HG02798 (cell line): ENCODE results near the gene STK11.
"Not testable (repeated sequence)": the region's sequence is repeated elsewhere in the genome, so short reads cannot be mapped to it uniquely, and the experiment has no call there.

ENCODE experiments used
- ATAC-seq: cut with Tn5 transposase; IDR thresholded peaks from one replicate; pipeline ENCODE4 v1.9.1; 2021; ENCODE audit warnings: mild to moderate bottlenecking; ENCODE audit not compliant: unreplicated experiment, poor library complexity

Gene STK11

DNA sequence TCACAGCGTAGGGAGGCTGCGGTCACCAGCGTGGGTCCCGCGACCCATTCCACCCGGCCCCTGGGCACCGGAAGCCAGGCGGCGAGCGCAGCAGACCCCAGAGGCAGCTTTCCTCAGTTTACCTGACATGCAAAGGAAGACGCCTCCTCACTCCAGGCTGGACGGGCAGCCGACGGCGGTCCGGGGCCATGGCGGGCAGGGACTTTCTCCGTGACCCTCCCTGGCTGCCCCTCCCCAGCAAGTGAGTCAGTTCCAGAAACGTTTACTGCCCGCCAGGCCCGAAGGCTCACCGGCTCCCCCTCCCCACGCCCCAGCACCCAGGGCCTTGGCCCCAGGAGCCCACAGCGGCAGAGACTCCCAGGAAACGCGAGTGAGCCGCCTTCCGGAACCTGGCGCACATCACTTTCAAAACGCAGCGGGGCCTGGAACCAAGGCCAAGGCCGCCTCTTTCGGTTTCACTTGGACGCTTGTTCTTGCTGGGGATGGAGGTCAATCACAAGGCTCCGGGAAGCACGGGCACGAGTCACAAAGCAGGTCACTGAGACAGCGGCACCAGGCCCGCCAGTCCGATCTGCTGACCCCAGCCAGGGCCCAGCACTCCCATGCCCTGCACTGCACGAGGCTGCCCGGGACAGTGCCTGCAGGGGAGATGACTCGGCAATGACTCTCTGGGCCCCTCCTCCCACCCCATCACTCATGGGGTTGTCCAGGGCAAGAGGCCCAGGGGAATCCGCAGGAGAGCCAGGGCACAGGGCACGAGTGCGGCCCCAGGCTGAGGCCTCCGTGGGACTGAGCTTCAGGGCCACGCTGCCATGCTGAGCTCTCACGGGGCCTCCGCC is 36.8 kb upstream of the STK11 start:
- ATAC-seq = no peak

GRCh38 chr19:1169411-1169791 is 36.2 kb upstream of the STK11 start:
- no peak for ATAC-seq

DNA sequence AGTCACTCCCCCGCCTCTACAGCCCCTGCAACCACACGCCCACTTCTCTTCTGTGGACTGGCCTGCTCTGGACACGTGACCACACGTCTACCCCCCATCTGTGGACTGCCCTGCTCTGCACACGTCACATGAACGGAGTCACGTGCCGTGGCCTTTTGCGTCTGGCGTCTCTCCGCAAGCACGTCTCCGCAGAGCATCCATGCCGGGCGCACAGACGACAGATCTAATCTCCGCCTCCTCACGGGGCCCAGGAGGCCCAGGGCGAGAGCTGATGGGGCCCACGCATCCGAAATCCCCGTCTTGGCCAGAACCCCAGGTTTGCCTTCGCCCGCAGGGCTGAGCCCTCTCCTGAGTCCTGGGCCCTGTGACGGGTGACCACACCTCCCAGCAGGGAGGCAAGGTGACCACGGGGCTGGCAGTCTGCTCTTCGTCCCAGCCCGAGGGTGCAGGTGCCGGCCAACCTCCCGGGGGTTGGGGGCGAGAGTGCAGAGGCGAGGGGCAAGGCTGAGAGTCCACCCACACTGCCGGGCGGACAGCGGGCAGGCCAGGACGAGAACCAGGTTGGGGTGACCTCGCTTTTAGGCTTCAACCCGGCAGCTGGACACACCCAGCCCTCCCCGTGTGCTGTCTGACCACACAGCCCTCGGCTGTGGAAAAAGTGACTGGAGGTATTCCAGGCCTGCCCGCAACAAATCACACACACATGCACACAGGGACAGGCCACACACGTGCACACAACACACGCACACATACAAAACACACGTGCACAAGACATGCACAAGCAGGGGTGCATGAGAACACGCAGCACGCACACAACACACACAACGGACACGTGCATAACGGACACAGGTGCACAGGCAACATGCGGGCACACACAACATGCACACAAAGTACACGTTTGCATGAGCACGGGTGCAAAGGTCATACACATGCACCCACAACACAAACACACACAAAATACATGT is 35.4 kb upstream of the STK11 start:
- ATAC-seq = no peak

DNA sequence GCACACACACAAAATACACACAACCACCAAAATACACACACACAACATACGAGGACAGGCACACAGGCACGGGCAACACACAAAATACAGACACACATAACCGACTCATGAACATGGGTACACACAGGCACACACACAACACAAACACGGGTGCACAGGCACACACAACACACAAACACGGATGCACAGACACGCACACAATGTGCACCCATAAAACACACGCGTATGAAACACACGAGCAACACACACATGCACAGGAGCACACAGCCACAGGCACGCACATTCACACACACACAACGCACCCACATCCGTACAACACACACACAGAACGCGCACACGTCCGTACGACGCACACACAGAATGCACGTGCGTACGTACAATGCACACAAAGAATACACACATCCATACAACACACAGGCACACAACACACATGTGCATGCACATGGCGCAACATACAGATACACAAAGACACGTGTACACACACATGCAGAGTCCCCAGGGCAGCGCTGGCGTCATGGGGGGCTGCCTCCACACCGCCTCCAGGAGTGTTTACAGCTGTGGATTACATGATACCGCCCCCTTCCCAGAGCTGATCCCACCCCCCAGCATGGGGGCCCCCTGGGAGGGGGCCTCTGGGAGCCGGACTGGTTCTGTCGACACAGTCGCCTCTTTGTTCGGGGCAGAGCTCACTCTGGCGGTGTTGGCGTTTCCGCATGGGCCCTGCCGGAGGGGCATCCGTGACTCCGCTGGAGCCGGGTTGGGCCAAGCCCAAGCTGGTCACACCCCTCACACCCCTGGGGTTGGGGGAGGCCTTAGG is 34.4 kb upstream of the STK11 start:
- no peak for ATAC-seq

DNA sequence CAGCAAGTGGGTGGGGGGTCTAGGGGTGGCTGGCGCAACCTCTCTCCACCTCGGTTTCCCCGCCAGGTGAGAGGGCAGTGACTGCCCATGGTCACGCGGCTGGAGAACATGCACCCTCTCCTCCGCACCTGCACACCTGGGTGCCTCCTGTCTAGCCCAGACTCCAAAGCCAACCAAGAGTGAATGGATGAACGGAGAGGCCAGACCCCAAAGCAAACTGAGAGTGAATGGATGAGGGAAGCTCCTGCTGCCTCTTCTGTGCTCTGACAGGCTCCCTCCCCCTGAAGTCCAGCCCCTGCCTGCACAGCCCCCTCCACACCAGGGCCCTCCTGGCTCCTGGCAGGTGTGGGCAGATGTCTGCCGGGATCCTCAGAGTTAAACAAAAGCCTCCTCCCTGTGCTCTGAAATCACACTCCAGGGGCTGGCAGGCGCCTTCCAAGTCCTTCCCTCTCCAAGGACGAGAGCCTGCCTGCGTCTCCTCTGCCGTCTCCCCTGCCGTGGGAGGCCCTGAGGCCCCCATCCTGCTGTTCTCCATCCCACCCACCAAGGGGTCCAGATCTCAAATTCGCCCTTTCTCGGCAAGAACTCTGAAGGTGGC is 33.7 kb upstream of the STK11 start:
- no peak for ATAC-seq

GRCh38 chr19:1172353-1173158 is 33.0 kb upstream of the STK11 start:
- no peak for ATAC-seq

GRCh38 chr19:1173159-1173844 is 32.3 kb upstream of the STK11 start:
- no peak for ATAC-seq

GRCh38 chr19:1173845-1174809 is 31.5 kb upstream of the STK11 start, which contains the start of gene SBNO2:
Gene SBNO2, minus strand, starts transcription at chr19:1174268. Its CDS starts 19,992 bp downstream, at chr19:1154276.
- peak; percentile 82 for ATAC-seq

- no peak for ATAC-seq
These were observed 28.1 kb upstream of the STK11 start for GRCh38 chr19:1177322-1178114.

DNA sequence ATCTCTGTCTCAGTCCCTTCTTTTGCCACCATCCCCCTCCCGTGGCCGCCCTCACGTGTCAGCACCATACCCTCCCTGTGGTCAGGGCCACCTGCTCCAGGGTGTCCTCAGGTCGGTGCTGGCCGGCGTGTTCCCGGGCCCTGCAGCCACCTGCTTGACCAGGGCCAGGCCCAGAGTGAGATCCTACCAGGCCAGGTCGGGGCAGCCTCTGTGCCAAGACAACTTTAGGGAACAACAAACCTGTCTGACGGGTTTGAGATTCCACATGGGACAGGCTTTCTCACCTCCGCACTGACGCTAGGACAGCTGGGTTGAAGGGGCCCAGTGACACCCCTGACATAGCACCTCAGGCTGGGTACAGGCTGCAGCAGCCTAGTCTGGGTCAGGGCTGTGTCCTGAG is 24.0 kb upstream of the STK11 start:
- no peak for ATAC-seq

DNA sequence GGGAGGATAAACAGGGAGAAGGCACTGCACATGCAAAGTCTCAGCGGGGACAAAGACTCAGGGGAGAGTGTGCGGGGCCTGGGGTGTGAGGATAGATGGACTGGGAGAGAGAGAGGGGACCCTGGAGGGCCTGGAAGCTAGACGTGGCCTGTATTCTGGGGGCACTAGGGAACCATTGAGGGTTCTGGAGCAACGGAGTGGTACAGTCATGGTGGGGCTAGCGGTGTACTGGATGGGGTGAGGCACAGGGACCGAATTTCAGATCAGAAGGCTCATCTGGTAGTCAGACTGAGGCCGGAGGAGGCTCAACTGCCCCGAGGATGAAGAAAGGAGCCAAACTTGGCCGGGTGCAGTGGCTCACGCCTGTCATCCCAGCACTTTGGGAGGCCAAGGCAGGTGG is 23.5 kb upstream of the STK11 start:
- no peak for ATAC-seq

GRCh38 chr19:1182727-1183126 is 22.9 kb upstream of the STK11 start:
- ATAC-seq = no peak

DNA sequence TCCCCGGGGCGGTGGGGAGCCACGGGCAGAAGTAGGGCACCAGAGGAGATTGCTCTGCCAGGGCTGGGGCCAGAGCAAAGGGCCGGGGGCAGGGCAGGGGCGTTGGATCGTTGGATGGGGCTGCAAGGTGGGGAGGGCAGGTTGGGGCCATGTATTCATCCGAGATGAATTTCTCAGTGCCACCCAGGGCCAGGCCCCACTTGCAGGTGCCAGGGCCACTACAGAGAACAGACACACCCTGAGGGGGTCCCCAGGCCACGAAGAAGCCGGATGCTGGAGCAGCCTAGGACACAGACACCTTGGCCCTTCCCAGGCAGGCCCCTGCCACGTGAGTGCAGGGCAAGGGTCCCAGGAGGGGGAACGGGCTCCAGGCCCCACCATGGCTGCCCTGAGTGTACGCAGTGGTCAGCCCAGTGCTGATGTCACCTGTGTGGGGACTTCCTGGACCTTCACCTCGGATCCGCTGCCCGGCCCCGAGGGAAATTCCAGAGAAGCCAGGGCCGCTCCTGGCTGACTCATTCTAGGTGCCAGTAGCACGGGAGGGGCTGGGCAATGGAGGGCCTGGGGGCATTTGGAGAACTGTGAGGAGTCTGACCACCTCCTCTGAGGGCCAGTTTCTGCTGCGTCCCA is 21.9 kb upstream of the STK11 start:
- peak; percentile 55 for ATAC-seq

GRCh38 chr19:1189419-1189818 is 16.2 kb upstream of the STK11 start:
- ATAC-seq = no peak

- no peak for ATAC-seq
These were observed 6.0 kb upstream of the STK11 start for GRCh38 chr19:1199531-1199930.

- not testable (repeated sequence) for ATAC-seq
These were observed 5.0 kb upstream of the STK11 start for GRCh38 chr19:1200614-1201013.
